PC-9 (cell line): ENCODE data around the gene HSPA8. TPM values are rescaled to one million over a fixed set of nuclear protein-coding genes. Genes with fewer than 3 reads are reported as not detected.

Source experiments
- BruUV-seq: library from RNA; stranded (reverse); fragments of 400-500 nt; replicated peaks from 2 replicates; lab custom pipeline; 2021; lab: Mats Ljungman, UMichigan
- CTCF ChIA-PET: fragments of 300-600 bp; sonication (Branson Sonifier 250); formaldehyde crosslinking; loops from one replicate; lab custom pipeline; 2022; ENCODE audit warnings: antibody characterized with exemption; lab: Charles Lee
- POLR2A ChIA-PET: fragments of 300-600 bp; sonication (Branson Sonifier 250); formaldehyde crosslinking; loops from one replicate; lab custom pipeline; 2022; ENCODE audit warnings: antibody characterized with exemption; ENCODE audit not compliant: unreplicated experiment; lab: Charles Lee
- DNase-seq, 2 experiments: peaks; one replicate each; pipeline versions ENCODE4 v3.0.0 to v3.0.0-alpha.2; 2015 to 2022; ENCODE audit warnings: mixed read lengths in 1 of 2
- H2AFZ ChIP-seq: fragments of 200-600 bp; sonication (generic); 2 replicates; pipeline ENCODE4 v1.8.1; 2017; ENCODE audit warnings: antibody characterized with exemption
- H3F3A ChIP-seq: fragments of 200-600 bp; sonication (generic); 2 replicates; pipeline ENCODE4 v1.8.1; 2017; ENCODE audit warnings: antibody characterized with exemption, mild to moderate bottlenecking, low read depth; ENCODE audit not compliant: insufficient read depth
- H3K27ac ChIP-seq: fragments of 200-600 bp; sonication (generic); 2 replicates; pipeline ENCODE4 v1.6.1; 2016; ENCODE audit warnings: mixed run types
- H3K27me3 ChIP-seq: fragments of 200-600 bp; sonication (generic); 2 replicates; pipeline ENCODE4 v1.6.1; 2016; ENCODE audit warnings: low read depth, mixed run types; ENCODE audit not compliant: insufficient read depth
- H3K36me3 ChIP-seq: fragments of 200-600 bp; sonication (generic); 2 replicates; pipeline ENCODE4 v1.6.1; 2016; ENCODE audit warnings: low read depth, mixed run types
- H3K4me1 ChIP-seq: fragments of 200-600 bp; sonication (generic); replicated peaks from 2 replicates; pipeline ENCODE4 v1.6.1; 2016; ENCODE audit warnings: mixed run types; ENCODE audit not compliant: insufficient read depth
- H3K4me2 ChIP-seq: fragments of 200-600 bp; sonication (generic); 2 replicates; pipeline ENCODE4 v1.6.1; 2017; ENCODE audit warnings: mixed run types
- H3K4me3 ChIP-seq: fragments of 200-600 bp; sonication (generic); 2 replicates; pipeline ENCODE4 v1.6.1; 2016; ENCODE audit warnings: mixed run types
- H3K79me2 ChIP-seq: fragments of 200-600 bp; sonication (generic); 2 replicates; pipeline ENCODE4 v1.6.1; 2017; ENCODE audit warnings: low read depth, mixed run types
- H3K9me2 ChIP-seq: fragments of 200-600 bp; sonication (generic); 2 replicates; pipeline ENCODE4 v1.8.1; 2017; ENCODE audit warnings: mild to moderate bottlenecking; ENCODE audit not compliant: insufficient read depth
- H3K9me3 ChIP-seq: fragments of 200-600 bp; sonication (generic); 2 replicates; pipeline ENCODE4 v1.8.1; 2016; ENCODE audit warnings: low read depth; ENCODE audit not compliant: insufficient read depth
- H4K20me1 ChIP-seq: fragments of 200-600 bp; sonication (generic); 2 replicates; pipeline ENCODE4 v1.8.1; 2017; ENCODE audit not compliant: insufficient read depth
- CTCF ChIP-seq: fragments of 200-600 bp; sonication (generic); conservative IDR thresholded peaks from 2 replicates; pipeline ENCODE4 v1.6.1; 2017; ENCODE audit warnings: mixed run types, antibody characterized with exemption, mild to moderate bottlenecking, moderate library complexity
- EZH2 ChIP-seq: fragments of 200-600 bp; sonication (generic); IDR thresholded peaks from 2 replicates; pipeline ENCODE4 v1.8.0; 2017; ENCODE audit warnings: antibody characterized with exemption, low read depth
- intact Hi-C: fragments of 100-400 bp; cut with micrococcal nuclease; formaldehyde crosslinking; loops from one replicate; pipeline ENCODE4 v1.10.0; 2022; ENCODE audit not compliant: unreplicated experiment
- total RNA-seq: library from RNA; stranded (reverse); gene quantifications from 2 replicates; pipeline ENCODE4 v1.2.3, GENCODE V29; 2021

HSPA8 gene
- total RNA-seq, 1 experiment from 2014 or later = 1,103 TPM

- H3K4me1 ChIP-seq = no peaks in the 10 kb centered on the region
- no peaks in the 10 kb centered on the region for H3K9me2 ChIP-seq
- intact Hi-C loops = no loop called here
- no peak overlapping the region for H3K4me3 ChIP-seq
- no peaks in the 10 kb centered on the region for H3K36me3 ChIP-seq
- DNase-seq = no peak
- no peaks in the 10 kb centered on the region for H3K27me3 ChIP-seq
- no peaks in the 10 kb centered on the region for H4K20me1 ChIP-seq
- H3K79me2 ChIP-seq = no peaks in the 10 kb centered on the region
- TF ChIP-seq CTCF = no peak
- no peak for TF ChIP-seq EZH2
- no peaks in the 10 kb centered on the region for H3F3A ChIP-seq
- CTCF ChIA-PET = interaction anchor here (0.6 kb wide), 1 partner anchor 539 kb away, joined by 16 read pairs; no protein-coding TSS in a partner anchor
- no peak overlapping the region for H3K4me2 ChIP-seq
- POLR2A ChIA-PET = no interaction called here
- H3K9me3 ChIP-seq = no peaks in the 10 kb centered on the region
- BruUV-seq = no TSS peak
- no peak overlapping the region for H3K27ac ChIP-seq
- H2AFZ ChIP-seq = no peak overlapping the region
Observed at GRCh38 chr11:123046473-123047259, 15.3 kb downstream of the HSPA8 start.

GRCh38 chr11:123045101-123045500 is 16.8 kb downstream of the HSPA8 start:
- H3K79me2 ChIP-seq = no peaks in the 10 kb centered on the region
- H3K9me3 ChIP-seq = no peaks in the 10 kb centered on the region
- no peak overlapping the region for H2AFZ ChIP-seq
- no peak for DNase-seq
- no peak overlapping the region for H3K4me2 ChIP-seq
- TF ChIP-seq EZH2 (no peak), CTCF (no peak)
- no peaks in the 10 kb centered on the region for H3F3A ChIP-seq
- no peaks in the 10 kb centered on the region for H3K9me2 ChIP-seq
- CTCF ChIA-PET = no interaction called here
- H4K20me1 ChIP-seq = no peaks in the 10 kb centered on the region
- H3K4me3 ChIP-seq = no peak overlapping the region
- H3K36me3 ChIP-seq = no peaks in the 10 kb centered on the region
- intact Hi-C loops = no loop called here
- no peaks in the 10 kb centered on the region for H3K4me1 ChIP-seq
- no TSS peak for BruUV-seq
- POLR2A ChIA-PET = no interaction called here
- H3K27ac ChIP-seq = no peak overlapping the region
- H3K27me3 ChIP-seq = no peaks in the 10 kb centered on the region

GRCh38 chr11:123041185-123041584 is 20.8 kb downstream of the HSPA8 start:
- H3K79me2 ChIP-seq = no peaks in the 10 kb centered on the region
- no peaks in the 10 kb centered on the region for H3K36me3 ChIP-seq
- no TSS peak for BruUV-seq
- H2AFZ ChIP-seq = no peak overlapping the region
- no peaks in the 10 kb centered on the region for H3F3A ChIP-seq
- intact Hi-C loops = no loop called here
- no peak overlapping the region for H3K27ac ChIP-seq
- H3K4me1 ChIP-seq = no peaks in the 10 kb centered on the region
- H3K4me3 ChIP-seq = no peak overlapping the region
- H3K9me3 ChIP-seq = no peaks in the 10 kb centered on the region
- no peaks in the 10 kb centered on the region for H3K9me2 ChIP-seq
- no peaks in the 10 kb centered on the region for H4K20me1 ChIP-seq
- CTCF ChIA-PET = no interaction called here
- no peak for TF ChIP-seq EZH2
- H3K4me2 ChIP-seq = no peak overlapping the region
- no peaks in the 10 kb centered on the region for H3K27me3 ChIP-seq
- no peak for DNase-seq
- POLR2A ChIA-PET = no interaction called here
